Measurements from ENCODE around the gene MYO15B.

DNA sequence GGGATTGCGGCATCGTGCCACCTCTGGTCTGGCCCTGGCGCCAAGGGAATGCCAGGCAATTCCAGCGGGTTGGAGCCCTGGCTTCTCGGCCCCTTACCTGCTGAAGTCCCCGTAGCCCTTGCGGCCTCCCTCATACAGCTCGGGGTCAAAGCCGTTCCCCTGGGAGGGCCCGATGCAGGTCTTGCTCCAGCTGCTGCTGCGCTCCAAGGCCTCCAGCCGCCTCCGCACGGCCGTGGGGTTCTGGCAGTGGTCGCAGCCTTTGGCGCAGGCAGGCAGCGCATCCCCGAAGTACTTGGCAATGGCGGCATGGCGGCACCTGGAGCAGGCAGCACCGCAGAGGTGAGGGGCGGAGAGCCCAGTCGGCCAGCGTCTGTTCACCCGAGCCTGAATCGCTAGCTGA lies 43.8 kb downstream of the MYO15B start:
- TF ChIP-seq EZH2 (IDR thresholded peaks at IDR 0.05; ENCODE audit: low read length, unreplicated experiment), result no peak
- TF ChIP-seq, protein P1, sequence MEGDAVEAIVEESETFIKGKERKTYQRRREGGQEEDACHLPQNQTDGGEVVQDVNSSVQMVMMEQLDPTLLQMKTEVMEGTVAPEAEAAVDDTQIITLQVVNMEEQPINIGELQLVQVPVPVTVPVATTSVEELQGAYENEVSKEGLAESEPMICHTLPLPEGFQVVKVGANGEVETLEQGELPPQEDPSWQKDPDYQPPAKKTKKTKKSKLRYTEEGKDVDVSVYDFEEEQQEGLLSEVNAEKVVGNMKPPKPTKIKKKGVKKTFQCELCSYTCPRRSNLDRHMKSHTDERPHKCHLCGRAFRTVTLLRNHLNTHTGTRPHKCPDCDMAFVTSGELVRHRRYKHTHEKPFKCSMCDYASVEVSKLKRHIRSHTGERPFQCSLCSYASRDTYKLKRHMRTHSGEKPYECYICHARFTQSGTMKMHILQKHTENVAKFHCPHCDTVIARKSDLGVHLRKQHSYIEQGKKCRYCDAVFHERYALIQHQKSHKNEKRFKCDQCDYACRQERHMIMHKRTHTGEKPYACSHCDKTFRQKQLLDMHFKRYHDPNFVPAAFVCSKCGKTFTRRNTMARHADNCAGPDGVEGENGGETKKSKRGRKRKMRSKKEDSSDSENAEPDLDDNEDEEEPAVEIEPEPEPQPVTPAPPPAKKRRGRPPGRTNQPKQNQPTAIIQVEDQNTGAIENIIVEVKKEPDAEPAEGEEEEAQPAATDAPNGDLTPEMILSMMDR (conservative IDR thresholded peaks at IDR 0.05; ENCODE audit: low read depth, low read length), result no peak

Data from PC-3 (cell line).